Pancreas (tissue), 10 donors: ENCODE data around the gene SETBP1. TPM values are rescaled to one million over a fixed set of nuclear protein-coding genes. Genes with fewer than 3 reads are reported as not detected.

Experiments
- ATAC-seq, 4 donors: fragments of 200-7000 bp; cut with Tn5 transposase; one replicate each; pipeline versions ENCODE4 v1.8.0 to v1.9.1; 2020; ENCODE audit warnings: mild to moderate bottlenecking in 4 of 4, moderate library complexity in 4 of 4
- DNase-seq, 6 donors: peaks; one replicate each; pipeline ENCODE4 v3.0.0-alpha.2; 2020
- FAIRE-seq: peaks from 2 replicates; lab custom pipeline; 2012; peaks lifted over from hg19 to GRCh38; lab: Jason Lieb, UNC
- H3K27ac ChIP-seq, 4 donors: fragments of 200-600 bp; sonication (generic); 1 replicate in 3 of 4; 2 replicates in 1 of 4; pipeline versions ENCODE4 v1.5.0 to v1.8.0; 2020
- H3K27me3 ChIP-seq, 4 donors: fragments of 200-600 bp; one replicate each; pipeline ENCODE4 v1.8.0; 2021
- H3K36me3 ChIP-seq, 3 donors: fragments of 200-600 bp; sonication (generic) in 1 of 3; one replicate each; pipeline versions ENCODE4 v1.5.0 to v1.8.0; 2020 to 2021
- H3K4me1 ChIP-seq, 3 donors: fragments of 200-600 bp; one replicate each; pipeline ENCODE4 v1.8.0; 2021
- H3K4me3 ChIP-seq, 4 donors: fragments of 200-600 bp; sonication (generic) in 2 of 4; one replicate each; pipeline versions ENCODE4 v1.5.0 to v1.8.0; 2020 to 2021
- H3K9me3 ChIP-seq, 4 donors: fragments of 200-600 bp; one replicate each; pipeline ENCODE4 v1.8.0; 2021
- WGBS, 2 donors: extraction: QIAGEN DNeasy Blood & Tissue Kit; methylation state at CpG; one replicate each; pipeline ENCODE4 v1.1.7; 2013; 5-methylcytosine and 5-hydroxymethylcytosine counted together
- intact Hi-C, 3 donors: fragments of 100-400 bp; cut with DNase I; formaldehyde crosslinking; loops; one replicate each; pipeline versions ENCODE4 v1.11.1 to v1.14.2; 2022
- polyA plus RNA-seq, 2 donors: library from polyadenylated mRNA; stranded (reverse); fragments of 200-250 nt; gene quantifications; one replicate each; pipeline ENCODE4 v1.2.3, GENCODE V29; 2013
- total RNA-seq, 6 donors: library from RNA; stranded (reverse); fragmentation: NEBNext Ultra II Directional in 4 of 6; extraction: Animal tissue kit (Norgen Biotek cat#: 25700) in 4 of 6; gene quantifications; one replicate each; pipeline versions ENCODE4 v1.2.1 to v1.2.4, GENCODE V29; 2021 to 2023
- TF ChIP-seq, protein P1 (sequence below), 4 donors: fragments of 200-600 bp; sonication (generic) in 3 of 4; IDR thresholded peaks; one replicate each; pipeline versions ENCODE4 v1.5.0 to v1.8.0; 2021; ENCODE audit warnings: antibody characterized with exemption in 4 of 4
- donor health status: healthy with polysubstance abuse.
- donor health status: DM: no; HTN: no; CAD: no; lungs with moderate emphysema.
- donor health status: DM: no; HTN: no; CAD: no.
- donor health status: control.
- donor health status: control.
- donor health status: Bipolar disorder and iron deficiency.
- donor health status: DM: yes; HTN: yes; CAD: no.
- donor health status: DM: no; HTN: no; CAD: no.
- donor health status: DM: no; HTN: no; CAD: no.
- donor health status: DM: yes; HTN: yes; CAD: no.

The SETBP1 gene
- total and polyA plus RNA-seq, 8 donors = 3.9 to 24.0 (median 18.1) TPM

DNA sequence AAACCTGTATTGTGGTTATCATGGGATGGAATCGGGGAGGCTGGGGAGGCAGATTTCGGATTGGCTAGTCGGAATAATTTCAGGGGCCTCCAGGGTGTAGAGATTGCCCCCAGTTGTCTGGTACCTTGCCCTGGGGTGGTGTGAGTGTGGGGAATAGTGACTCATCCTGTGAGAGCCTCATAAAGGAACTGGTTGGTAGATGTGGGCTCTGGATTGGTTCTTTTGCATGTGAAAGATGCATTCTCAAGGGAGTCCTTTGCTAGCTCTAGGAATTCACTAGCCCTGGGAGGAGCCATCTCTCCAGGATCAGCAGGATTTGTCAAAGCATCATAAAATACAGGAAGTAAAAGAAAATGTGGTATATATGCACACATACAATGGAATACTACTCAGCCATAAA lies 331.6 kb downstream of the SETBP1 start:
- no peak for FAIRE-seq
- ATAC-seq = no peak
- H3K27me3 ChIP-seq = no peaks in the 10 kb centered on the region
- WGBS, 2 donors = 98% methylated on average over 3 of the region's 3 CpGs
- H3K27ac ChIP-seq = no peak overlapping the region
- intact Hi-C loops = no loop called here
- TF ChIP-seq, protein P1, sequence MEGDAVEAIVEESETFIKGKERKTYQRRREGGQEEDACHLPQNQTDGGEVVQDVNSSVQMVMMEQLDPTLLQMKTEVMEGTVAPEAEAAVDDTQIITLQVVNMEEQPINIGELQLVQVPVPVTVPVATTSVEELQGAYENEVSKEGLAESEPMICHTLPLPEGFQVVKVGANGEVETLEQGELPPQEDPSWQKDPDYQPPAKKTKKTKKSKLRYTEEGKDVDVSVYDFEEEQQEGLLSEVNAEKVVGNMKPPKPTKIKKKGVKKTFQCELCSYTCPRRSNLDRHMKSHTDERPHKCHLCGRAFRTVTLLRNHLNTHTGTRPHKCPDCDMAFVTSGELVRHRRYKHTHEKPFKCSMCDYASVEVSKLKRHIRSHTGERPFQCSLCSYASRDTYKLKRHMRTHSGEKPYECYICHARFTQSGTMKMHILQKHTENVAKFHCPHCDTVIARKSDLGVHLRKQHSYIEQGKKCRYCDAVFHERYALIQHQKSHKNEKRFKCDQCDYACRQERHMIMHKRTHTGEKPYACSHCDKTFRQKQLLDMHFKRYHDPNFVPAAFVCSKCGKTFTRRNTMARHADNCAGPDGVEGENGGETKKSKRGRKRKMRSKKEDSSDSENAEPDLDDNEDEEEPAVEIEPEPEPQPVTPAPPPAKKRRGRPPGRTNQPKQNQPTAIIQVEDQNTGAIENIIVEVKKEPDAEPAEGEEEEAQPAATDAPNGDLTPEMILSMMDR (IDR thresholded peaks at IDR 0.05) = no peak
- no peaks in the 10 kb centered on the region for H3K36me3 ChIP-seq
- no peak overlapping the region for H3K4me3 ChIP-seq
- no peak for DNase-seq
- H3K4me1 ChIP-seq = peaks cover 0 to 10% (median 5%) of the 10 kb centered on the region in 3 donors
- H3K9me3 ChIP-seq = no peaks in the 10 kb centered on the region

DNA sequence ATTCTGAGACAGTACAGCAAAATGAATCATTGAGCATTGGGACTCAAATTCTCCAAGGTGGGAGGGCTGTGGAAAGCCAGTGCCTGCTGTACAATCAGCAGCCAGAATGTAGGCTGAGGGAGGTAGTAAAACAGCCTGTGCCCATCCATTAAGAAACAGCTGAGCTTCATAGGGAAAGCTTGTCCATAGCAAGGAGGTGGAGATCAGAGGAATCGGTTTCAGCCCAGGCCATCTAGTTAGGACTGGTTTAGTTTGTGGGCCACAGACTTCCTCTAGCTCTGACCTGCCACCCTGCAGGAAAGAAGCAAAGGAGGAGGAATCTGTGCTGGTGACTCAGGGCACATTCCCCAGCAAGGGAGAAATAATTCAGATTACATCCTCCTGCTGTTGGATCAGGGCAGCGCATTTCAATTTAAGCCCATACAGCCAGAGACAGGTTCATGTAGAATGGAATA lies 333.4 kb downstream of the SETBP1 start:
- Histone ChIP-seq H3K4me1 (peaks cover 0 to 10% (median 5%) of the 10 kb centered on the region in 3 donors), H3K36me3 (no peaks in the 10 kb centered on the region), H3K27me3 (no peaks in the 10 kb centered on the region), H3K27ac (no peak overlapping the region), H3K9me3 (no peaks in the 10 kb centered on the region), H3K4me3 (no peak overlapping the region)
- intact Hi-C loops = no loop called here
- peak; percentile 8 to 65 (median 52) for ATAC-seq
- TF ChIP-seq, protein P1 (IDR thresholded peaks at IDR 0.05) = no peak
- FAIRE-seq = no peak
- 95% methylated on average over 2 of the region's 2 CpGs for WGBS, 2 donors
- DNase-seq = peak in 1 of 6 donors; percentile 26

DNA sequence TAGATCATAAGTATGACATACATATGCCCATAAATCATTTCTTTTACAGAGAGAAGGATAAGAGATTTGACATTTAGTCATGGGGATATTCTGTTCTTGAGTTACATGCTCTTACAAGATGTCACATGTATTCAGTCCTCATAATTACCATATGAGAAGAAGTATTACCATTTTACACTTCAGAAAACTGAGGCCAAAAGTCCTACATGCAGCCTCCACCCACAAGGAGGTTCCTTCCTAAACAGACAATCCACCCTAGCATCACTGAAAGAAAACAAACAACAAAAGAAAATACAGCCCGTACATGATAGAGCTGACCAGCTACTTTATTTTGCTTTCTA lies 335.1 kb downstream of the SETBP1 start:
- TF ChIP-seq, protein P1 (IDR thresholded peaks at IDR 0.05) = no peak
- no peak for FAIRE-seq
- no peaks in the 10 kb centered on the region for H3K27me3 ChIP-seq
- 72 to 83% methylated on average over 1 of the region's 1 CpG for WGBS, 2 donors
- ATAC-seq = no peak
- H3K36me3 ChIP-seq = no peaks in the 10 kb centered on the region
- intact Hi-C loops = no loop called here
- no peak overlapping the region for H3K27ac ChIP-seq
- H3K4me1 ChIP-seq = no peaks in the 10 kb centered on the region
- no peak for DNase-seq
- H3K9me3 ChIP-seq = no peaks in the 10 kb centered on the region
- no peak overlapping the region for H3K4me3 ChIP-seq

DNA sequence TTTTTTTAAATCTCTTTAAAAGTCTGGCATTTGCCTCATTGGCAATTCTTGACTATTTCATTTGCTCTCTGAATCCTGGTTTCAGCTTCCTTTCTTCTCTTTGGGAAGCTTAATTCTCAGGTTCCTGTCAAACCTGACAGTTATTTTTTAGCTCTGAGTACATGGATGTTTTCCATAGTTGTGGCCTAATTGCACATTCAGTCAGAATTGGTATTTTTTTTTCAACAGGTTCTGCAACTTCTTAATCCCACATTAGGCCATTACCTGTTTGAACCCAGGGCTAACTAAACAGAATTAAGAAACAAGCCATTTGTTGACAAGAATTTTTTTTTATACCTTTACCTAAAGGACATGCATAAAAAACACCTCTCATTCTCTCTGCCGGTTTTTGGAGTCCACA lies 338.8 kb downstream of the SETBP1 start:
- 85 to 94% methylated on average over 1 of the region's 1 CpG for WGBS, 2 donors
- TF ChIP-seq, protein P1 (IDR thresholded peaks at IDR 0.05) = no peak
- no peaks in the 10 kb centered on the region for H3K27me3 ChIP-seq
- no peaks in the 10 kb centered on the region for H3K4me1 ChIP-seq
- no peak for DNase-seq
- FAIRE-seq = no peak
- H3K27ac ChIP-seq = no peak overlapping the region
- no peaks in the 10 kb centered on the region for H3K36me3 ChIP-seq
- intact Hi-C loops = no loop called here
- no peak overlapping the region for H3K4me3 ChIP-seq
- ATAC-seq = no peak
- no peaks in the 10 kb centered on the region for H3K9me3 ChIP-seq

DNA sequence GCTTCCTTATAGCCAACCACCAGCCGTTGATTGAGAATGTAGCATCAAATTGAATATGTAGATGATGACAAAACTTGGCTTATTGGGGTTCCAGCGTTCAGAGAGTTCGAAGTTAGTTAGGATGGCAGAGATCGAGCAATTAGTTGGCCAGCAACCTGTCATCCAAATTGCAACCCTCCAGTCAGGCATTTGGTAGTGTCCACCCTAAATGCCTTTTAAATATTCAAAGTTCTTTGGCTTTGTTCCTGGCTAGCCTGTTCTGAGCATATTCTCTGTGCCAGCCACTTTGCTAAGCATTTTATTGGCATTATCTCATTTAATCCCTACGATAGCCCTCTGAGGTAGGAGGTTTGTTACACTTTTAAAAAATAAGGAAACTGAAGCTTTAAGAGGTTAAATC lies 342.8 kb downstream of the SETBP1 start:
- intact Hi-C loops = no loop called here
- DNase-seq (no peak), FAIRE-seq (no peak), ATAC-seq (no peak)
- Histone ChIP-seq H3K27me3 (no peaks in the 10 kb centered on the region), H3K36me3 (no peaks in the 10 kb centered on the region), H3K4me1 (no peaks in the 10 kb centered on the region), H3K9me3 (no peaks in the 10 kb centered on the region), H3K4me3 (no peak overlapping the region), H3K27ac (no peak overlapping the region)
- WGBS, 2 donors = 89 to 93% methylated on average over 5 of the region's 5 CpGs
- TF ChIP-seq, protein P1 (IDR thresholded peaks at IDR 0.05) = no peak
